Activated T-helper 9 cell treated with anti-CD3 and anti-CD28 coated beads, Interleukin-2, amount 50 U/mL, for 16 hours (primary cell): ENCODE data around the gene OXTR.
"Not testable (repeated sequence)": the region's sequence is repeated elsewhere in the genome, so short reads cannot be mapped to it uniquely, and the experiment has no call there.

Experiments
- DNase-seq: peaks from one replicate; pipeline ENCODE4 v3.0.0-alpha.2; 2020; ENCODE audit warnings: low read depth

OXTR gene

GRCh38 chr3:8741581-8742261 lies 27.7 kb downstream of the OXTR start:
- DNase-seq: no peak

- DNase-seq: no peak
Observed at GRCh38 chr3:8739757-8740504, 29.5 kb downstream of the OXTR start.

- DNase-seq: no peak
Observed at GRCh38 chr3:8738639-8739038, 30.8 kb downstream of the OXTR start.

GRCh38 chr3:8737823-8738222 lies 31.6 kb downstream of the OXTR start:
- no peak for DNase-seq

GRCh38 chr3:8737301-8737700 lies 32.1 kb downstream of the OXTR start:
- no peak for DNase-seq

GRCh38 chr3:8736436-8736835 lies 33.0 kb downstream of the OXTR start:
- DNase-seq: no peak

- no peak for DNase-seq
Observed at GRCh38 chr3:8734908-8735307, 34.5 kb downstream of the OXTR start.

- no peak for DNase-seq
Observed at GRCh38 chr3:8734137-8734878, 35.1 kb downstream of the OXTR start.

GRCh38 chr3:8733332-8734094 lies 35.9 kb downstream of the OXTR start, which contains the start of gene CAV3:
Gene CAV3 (plus strand): TSS chr3:8733802. CDS start chr3:8733877, 75 bp downstream.
- DNase-seq: no peak

GRCh38 chr3:8732413-8732812 lies 37.0 kb downstream of the OXTR start:
- DNase-seq: no peak

GRCh38 chr3:8730656-8731055 lies 38.8 kb downstream of the OXTR start:
- no peak for DNase-seq

- DNase-seq: no peak
Observed at GRCh38 chr3:8729479-8729878, 39.9 kb downstream of the OXTR start.

- DNase-seq: no peak
Observed at GRCh38 chr3:8727605-8728512, 41.6 kb downstream of the OXTR start.

- DNase-seq: no peak
Observed at GRCh38 chr3:8724108-8724752, 45.2 kb downstream of the OXTR start.

GRCh38 chr3:8723612-8724011 lies 45.8 kb downstream of the OXTR start:
- DNase-seq: no peak

GRCh38 chr3:8722808-8723207 lies 46.6 kb downstream of the OXTR start:
- DNase-seq: no peak

- DNase-seq: not testable (repeated sequence)
Observed at GRCh38 chr3:8715757-8716156, 53.7 kb downstream of the OXTR start.

- DNase-seq: no peak
Observed at GRCh38 chr3:8713901-8714759, 55.3 kb downstream of the OXTR start.

GRCh38 chr3:8712908-8713255 lies 56.5 kb downstream of the OXTR start:
- no peak for DNase-seq
